CD4-positive, alpha-beta T cell treated with Interleukin-17A for 4 hours (primary cell): ENCODE data around the gene DUOXA1.
"Not testable (repeated sequence)": the region's sequence is repeated elsewhere in the genome, so short reads cannot be mapped to it uniquely, and the experiment has no call there.

ENCODE experiments used
- DNase-seq: peaks from one replicate; pipeline ENCODE4 v3.0.0-alpha.2; 2020; ENCODE audit warnings: mixed read lengths

Gene DUOXA1

DNA sequence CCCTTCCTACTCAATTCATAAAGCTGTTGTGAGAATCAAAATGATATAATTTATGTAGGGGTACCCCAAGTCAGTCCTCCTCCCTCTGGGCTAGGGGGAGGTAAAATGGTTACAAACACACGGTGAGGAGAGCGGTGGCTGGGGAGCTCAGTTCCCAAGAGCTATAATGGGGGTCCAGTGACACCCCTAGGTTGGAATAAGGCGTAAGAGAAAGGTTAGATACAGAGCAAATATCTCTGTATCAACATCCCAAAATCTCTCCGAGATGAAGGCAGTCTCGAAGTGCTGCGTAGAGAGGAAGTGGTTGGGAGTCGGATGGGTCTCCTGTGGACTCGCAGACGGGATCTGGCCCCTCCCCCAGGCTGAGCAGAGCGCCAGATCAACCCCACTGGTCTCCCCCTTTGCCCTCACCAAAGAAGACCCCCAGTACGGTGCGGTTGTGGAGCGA, 17.5 kb downstream of the DUOXA1 start:
- no peak for DNase-seq

DNA sequence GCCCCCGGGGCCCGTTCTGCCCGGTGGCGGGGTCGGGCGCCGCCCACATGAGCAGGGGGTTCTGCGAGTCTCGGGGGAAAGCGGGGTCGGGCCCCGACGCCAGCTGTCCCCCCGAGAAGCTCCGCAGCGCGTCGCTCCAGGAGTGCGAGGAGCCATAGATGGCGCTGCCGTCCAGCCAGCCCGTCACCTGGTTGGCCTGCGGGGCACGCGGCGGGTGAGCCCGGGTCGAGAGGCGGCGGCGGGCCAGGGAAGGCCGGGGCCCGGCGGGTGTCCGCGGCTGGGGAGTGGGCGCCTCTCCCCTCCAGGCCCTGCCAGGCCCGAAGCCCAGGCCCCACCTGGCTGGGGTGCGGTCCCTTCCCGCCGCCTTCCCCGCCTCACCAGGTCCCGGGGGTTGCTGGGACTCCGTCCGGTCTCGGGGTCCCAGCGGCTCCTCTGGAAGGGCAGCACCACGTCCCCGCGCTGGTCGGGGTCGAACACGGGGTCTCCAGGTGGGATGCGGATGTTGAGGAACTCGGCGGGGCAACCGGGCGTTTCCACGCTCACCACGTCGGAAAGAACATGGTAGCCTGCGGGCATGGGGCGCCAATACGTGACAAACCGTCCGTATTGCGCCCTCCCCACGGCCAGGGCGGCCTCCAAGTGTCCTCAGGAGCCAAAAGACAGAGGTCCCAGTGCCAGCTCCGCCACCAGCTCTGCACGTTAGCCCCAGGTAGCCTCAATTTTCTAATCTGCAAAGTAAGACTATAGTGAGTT, 18.1 kb downstream of the DUOXA1 start:
- DNase-seq, result no peak

DNA sequence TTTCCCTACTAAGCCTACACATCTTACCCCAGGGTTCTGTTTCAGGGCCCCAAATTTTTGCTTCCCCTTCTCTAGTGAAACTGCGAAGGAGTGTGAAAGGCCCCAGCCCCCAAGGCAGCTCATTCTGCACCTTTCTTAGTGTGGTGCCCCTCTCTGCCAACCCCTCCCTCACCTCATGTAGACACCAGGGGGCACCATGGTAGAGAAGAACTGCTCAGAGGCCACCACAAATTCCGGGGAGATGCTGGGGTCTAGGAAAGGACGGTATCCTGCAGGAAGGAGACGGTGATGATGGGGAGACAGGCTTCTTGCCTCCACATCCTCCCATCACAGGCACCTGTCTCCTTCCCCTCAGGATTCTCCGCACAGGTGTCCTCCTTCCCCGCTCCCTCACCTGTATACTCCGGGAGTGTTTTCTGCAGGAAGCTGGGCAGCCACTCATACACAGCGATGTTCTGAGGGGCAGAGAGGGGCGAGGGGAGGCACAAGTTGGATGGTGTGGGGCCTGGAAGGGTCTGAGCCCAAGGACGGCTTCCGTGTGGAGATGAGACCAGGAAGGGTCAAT, 19.3 kb downstream of the DUOXA1 start:
- DNase-seq, result no peak

DNA sequence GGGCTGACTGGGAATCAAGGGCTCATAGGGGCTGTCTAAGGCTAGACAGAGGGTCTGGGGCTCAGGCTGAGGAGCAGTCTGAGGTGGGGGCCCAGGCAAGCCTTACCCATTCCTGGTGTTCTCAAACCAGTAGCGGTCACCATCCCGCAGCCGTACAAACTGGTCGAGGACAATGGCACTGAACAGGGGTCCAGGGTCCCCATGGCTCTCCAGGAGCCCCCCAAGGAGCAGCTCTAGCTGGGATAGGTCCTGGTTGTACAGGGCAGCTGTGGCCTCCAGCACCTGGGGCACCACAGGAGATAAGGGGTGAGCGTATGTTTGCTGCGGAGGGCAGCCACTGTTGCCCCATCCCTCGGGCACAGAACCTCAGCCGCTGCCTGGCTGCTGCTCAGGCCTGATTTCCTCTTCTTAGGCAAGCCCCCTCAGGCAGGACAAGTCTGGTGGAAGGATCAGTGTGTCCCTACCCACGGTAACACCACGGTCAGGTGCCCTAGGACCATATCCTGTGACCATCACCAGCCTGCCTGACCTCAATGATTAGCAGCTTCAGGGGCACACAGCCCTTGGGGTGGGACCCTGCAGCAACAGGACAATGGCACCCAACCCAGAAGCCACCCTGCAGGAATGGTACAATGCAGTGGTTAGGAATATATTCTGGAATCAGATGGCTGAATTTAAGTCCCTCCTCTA, 21.6 kb downstream of the DUOXA1 start:
- no peak for DNase-seq

DNA sequence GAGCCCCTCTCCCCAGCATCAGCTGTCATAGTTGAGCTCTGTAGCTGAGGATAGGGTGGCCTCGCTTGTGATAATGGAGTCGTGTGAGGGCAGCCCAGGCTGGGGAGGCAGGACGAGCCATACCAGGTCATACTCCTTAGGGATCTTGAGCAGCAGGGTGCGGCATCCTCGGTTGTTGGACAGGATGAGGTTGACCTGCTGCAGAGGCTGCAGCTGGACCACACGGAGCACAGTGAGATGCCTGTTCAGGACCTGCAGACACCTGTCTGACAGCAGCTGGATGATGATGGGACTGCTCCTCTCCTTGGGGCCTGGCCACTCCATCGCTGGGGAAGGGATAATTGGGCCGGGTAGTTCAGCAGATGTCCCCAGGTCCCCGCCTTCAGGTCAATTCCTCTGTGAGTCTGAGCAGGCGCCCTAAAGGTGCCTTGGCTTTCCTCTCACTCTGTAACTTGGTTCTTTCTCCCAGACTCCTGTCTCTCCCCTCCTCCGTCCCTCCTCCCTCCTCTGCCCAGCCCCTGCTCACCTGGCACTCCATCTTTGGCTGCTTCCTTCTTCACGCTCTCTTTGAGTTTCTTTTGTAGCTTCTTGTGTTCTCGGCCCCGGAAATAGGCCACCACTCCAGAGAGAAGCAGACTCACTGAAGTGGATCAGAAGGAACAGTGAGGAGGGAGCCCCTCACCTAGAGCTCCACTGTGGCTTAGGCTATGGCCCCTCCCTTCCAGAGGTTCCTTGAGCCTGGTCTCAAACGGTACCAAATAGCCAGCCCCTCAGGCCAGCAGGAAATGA, 23.5 kb downstream of the DUOXA1 start:
- no peak for DNase-seq

DNA sequence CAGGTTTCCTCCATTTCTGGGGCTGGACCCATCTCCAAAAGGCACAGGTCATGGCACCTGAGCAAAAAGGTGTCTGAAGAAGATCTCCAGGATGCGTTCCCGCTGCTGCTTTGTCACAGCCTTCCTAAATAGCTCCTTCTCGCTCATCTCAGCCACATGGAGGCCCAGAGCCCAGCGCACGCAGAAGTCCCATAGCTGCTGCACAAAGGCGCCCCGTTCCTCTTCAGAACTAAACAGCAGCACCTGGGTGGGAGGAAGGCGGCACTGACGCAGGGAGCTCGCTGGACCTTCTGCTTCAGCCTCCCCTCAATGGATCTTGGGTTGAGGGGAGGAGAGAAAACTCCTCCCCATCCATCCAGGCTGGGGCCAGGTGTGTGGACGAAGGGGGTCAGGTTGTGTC, 24.1 kb downstream of the DUOXA1 start:
- DNase-seq, result no peak

DNA sequence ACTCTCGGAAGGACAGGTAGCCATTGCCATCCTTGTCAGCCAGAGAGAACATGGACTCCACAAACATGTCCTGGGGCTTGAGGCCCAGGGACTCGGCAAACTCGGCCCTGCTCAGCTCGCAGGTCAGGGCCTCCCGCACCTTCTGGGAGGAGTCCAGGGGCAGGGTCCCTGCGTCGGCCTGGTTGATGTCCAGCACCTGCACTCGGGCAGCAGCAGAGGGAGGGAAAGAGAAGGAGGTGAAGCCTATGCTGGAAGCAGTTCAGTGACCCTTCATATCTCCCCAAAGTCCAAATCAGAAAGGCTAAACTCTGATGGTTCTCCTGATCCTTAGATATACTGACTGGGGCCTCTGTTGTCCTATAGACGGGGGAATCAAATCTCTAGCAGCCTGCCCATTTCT, 25.5 kb downstream of the DUOXA1 start:
- not testable (repeated sequence) for DNase-seq

DNA sequence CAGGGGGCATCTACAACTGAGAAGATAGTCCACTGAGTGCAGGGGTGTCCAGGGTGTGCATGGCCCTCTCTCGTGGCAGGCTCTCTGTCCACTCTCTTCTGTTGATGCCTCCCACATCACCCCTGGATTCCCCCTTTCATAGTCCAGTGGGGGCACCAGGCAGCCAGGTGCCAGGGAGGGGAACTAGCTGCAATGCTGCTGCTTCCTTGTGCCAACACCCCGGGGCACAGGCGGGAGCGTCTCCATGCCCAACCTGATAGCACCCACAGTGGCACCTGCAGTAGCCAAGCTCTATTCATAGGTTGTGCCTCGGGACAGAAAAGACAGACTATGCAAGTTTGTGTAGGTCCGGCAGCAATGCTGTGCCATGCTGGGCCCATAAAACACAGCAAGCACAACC, 27.5 kb downstream of the DUOXA1 start:
- no peak for DNase-seq

DNA sequence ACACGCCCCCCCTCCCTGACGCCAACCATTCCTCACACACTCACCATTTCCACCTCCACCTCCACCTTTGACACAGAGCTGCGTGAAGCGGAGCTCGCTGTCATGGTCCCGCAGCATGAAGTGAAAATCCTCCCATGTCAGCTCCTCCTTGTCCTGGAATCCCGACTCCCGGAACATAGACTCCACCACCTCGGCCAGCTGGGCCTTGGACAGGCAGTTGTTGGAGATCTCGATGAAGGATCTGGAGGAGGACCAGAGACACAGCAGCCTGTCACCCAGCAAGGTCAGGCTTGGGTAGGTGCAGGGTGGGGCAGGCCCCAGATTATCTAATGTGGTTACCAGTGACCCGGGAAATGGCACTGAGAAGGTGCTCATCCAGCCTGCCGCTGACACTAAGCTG, 27.9 kb downstream of the DUOXA1 start:
- no peak for DNase-seq

DNA sequence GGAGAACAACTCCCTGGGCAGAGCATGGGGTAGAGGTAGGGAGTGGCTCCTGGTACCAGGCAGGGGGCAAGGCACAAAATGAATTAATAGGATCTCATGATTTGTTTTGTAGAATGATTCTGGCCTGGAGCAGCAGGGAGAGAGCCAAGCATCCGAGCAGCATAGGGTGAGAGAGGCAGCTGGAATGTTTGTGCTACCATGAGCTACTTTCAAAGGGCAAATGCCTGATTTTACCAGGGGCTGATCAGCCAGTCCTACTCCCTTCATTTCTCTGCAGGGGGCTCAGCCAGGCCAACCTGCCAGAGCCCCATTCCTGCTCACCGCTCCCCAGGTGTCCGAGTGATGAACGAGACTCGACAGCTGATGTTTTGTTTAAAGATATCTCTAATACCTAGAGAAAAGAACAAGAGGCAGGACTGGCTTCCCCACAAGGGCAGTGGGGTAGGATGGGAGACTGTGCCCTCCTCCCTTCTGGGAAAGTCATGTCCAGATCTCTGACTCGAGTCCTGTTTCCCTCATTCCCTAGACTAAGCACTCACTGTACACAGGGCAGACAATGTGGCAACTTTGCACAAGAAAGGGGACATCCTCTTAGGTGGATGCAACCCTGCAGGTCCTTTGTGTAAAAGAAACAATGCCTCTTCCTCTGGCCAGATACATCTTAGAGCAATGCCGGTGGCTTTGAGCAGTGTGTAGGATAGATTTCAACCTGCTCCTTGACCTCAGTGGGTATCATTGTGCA, 28.6 kb downstream of the DUOXA1 start:
- no peak for DNase-seq

DNA sequence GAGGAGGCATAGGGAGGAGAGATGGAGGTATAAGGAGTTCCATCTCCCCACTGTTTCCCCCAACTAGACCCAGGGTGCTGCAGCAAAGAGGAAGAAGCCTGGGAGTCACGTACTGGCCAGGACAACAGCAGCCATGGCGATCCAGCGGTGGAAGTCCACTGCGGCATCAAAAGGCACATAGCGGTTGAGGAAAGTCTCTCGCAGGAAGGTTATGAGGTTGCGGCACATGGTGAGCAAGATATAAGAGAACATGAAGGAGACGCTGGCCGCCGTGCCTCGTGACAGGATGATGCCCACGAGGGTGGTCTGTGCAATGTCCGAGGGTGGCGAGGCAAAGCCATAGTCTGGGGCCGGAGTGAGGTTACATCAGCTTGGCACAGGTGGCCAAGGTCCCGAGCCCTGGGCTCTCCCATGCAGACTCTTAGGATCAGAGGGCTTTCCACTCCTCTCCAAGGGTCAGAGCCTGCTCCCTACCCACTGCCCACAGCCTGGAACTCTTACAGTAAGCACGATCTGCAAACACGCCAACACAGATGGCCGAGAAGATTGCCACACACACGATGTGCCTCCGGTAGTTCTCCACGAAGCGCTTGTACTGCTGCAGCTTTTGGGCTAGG, 30.0 kb downstream of the DUOXA1 start:
- no peak for DNase-seq

DNA sequence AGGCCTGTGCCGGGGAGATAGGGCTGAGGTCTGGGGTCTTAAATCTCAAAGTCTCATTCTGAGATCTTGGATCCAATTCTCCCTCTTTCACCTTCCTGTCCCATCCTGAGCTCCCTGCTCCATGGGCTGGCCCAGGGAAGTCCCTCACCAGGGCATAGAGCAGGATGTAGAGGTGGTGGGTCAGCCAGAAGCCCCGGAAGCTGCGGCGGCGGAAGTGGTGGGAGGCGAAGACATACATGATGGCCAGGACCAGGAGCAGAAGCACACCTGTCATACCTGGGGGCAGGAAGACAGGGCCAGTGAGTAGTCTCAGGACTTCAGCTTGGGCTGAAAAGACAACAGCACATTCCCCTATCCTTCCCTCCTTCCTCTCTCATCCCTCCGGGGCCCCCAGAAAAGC, 32.2 kb downstream of the DUOXA1 start:
- no peak for DNase-seq

DNA sequence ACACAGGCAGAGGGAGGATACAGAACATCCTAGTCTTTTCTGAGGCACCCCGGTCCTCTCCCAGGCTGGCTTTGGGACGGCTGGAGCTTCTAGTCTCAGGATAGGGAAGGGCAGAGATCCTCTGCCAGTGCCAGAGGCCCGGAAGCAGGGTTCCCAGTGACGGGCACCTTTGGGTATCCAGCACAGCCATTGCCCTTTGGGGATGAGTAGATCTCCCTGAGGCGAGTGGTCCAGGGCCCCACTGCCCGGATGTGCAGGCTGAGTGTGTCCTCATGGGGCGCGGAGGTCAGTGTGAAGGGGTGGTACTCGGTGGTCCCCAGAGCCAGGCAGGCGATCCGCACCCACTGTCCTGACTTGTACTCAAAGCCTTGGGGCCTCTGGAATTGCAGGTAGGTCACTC, 34.0 kb downstream of the DUOXA1 start:
- DNase-seq, result no peak

DNA sequence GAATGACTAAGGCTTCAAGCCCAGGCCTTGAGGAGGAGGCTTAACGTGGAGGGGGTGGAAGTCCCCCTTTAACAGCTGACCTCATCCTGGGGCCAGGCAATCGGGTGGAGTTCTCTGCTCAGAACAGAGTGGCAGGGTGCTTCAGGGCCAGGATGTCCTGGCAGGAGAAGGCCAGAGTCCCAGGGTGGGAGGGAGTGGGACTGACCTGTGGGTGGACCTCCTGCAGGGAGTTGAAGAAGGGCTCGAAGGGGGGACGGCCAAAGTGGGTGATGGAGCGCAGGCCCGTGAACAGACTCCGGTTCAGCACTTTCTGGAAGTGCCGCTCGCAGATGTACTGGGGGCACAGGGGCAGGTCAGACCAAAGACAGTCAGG, 35.3 kb downstream of the DUOXA1 start:
- DNase-seq, result no peak

DNA sequence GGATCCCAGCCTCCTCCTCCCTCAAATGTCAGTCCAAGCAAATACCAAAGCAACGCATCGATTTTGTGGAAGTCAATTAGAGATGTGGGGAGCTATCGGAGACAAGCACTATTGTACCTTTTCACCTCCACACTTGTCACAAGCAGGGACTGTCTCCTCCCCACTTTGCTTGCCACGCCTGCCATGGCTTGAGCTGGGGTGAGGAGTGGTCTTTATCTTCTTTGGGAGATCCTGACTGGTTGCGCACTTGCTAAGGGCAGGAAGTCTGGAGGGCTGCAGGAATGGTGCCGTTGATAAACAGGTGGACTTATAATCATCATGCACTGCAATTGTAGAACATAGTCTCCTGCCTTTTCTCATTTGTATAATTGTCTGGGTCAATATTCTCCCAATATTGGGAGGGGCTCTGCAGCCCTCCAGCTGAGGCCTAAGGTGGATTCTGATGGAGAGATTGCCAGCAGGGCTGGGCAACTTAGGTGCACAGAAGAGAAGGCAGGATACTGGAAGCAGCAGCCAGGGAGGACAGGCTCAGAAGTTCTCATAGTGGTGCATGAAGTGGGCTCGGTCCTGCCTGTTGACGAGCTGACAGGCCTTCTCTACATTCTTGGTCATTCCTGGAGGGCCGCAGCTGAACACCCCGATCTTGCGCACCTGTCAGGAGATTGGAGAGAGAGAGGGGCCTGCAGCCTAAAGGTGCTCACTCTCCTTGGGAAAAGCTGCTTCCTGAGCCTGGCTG, 35.9 kb downstream of the DUOXA1 start:
- no peak for DNase-seq

DNA sequence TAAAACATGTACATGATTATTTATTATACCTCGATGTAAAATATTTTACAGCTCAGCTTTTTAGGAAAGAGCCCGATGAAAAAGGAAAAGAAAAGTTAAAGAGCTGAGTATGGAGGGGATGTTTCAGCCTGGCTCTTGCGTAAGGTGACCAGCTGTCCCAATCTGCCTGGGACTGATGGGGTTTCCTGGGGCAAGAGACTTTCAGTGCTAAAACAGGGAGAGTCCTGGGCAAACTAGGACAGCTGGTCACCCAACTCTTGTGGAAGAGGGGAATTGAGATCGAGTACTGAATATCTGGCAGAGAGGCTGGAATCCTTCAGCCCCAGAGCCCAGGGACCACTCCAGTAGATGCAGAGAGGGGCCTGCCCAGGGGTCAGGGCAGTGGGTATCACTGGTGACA, 36.7 kb downstream of the DUOXA1 start:
- no peak for DNase-seq

DNA sequence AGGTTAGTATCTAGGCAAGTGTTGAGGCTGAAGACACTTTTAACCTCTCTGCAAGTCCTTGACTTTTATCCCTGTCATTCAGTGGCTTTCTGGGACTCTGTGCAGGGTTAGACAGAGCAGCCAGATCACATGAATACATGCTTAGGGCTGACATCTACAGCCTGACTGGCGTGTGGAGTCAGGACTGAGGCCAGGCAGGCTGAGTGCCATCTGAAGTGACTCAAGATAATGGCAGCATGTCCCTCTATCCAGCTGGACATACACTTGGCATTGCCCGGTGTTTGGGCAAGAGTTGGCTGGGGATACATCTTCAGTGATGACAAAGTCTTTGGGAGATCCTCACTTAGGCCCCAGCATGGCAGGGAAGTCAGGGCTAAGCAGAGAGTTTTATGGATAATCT, 38.1 kb downstream of the DUOXA1 start:
- no peak for DNase-seq

DNA sequence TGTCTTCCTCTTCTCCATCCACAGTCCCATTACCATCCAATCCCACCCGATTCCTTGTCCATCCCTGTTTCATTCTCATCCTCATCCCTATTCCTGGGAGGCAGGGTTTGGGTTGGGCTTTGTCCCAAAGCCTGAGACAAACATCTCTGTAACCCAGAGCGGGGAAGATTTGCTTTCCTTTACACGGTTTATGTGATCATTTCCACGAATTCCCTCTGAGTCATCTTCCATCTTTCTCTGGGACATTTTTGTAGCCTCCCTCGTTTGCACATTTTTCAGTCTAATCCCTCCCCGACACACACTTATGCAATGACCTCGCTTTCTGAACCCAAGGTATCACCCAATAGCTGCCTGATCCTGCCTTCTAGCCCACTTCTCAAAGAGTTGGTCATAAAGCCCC, 38.5 kb downstream of the DUOXA1 start:
- DNase-seq, result no peak

DNA sequence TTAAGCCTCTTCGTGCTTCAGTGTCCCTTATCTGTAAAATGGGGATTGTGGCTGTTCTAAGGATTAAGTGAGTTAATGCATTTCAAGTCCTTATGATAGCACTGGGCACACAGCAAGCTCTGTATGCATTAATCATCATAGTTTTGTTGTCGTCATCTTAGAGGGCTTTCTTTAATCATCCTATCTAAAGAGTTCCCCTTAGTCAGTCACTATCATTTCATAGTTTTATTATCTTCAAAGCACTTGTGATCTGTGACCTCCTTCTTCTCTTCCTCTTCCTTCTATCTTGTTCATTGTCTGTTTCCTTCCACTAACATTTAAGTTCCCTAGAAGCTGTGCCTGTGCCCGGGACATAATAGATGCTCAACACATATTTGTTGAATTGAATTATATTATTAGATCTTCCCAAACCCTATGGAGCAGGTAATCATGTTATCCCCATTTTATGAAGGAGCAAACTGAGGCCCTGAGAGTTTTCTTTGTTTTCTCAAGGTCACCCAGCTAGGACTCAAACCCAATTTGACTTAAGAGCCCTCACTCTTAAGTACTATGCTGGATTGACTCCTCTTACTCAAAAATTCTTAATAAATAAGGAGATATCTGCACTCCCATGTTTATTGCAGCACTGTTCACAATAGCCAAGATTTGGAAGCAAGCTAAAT, 39.8 kb downstream of the DUOXA1 start:
- no peak for DNase-seq

DNA sequence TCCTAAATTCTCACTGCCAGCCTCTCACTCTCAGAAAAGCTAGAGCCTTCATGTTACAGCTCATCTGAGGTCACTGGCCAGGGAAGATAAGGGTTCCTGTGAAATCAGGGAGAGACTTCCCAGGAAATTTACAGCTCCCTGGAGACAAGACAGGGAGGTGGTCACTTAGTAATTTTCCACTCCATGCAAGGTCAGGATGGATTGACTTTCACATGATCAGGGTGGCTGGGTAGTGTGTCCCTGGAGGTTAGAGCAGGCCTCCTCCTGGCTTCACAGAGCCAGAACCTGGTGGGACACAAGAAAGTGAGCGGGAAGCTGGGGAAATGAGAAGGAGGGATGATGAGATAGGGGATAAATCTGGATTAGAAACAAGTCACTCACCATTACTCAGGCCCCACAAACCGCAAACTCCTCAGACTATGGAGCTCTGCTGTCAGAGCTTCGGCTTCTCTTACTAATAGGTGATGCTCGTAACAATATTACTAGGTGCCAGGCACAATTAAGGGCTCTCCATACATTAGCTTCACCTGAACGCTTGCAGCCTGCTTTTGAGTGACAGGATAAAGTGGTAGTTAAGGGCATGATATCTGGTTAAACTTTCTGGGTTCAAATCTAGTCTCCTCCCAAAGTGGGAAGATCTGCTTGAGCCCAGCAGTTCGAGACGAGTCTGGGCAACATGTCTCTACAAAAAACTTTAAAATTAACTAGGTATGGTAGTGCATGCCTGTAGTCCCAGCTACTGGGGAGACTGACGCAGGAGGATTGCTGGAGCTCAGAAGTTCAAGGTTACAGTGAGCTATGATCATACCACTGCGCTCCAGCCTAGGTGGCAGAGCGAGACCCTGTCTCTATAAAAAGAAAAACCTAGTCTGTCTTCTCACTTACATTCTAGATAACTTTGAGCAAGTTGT, 40.6 kb downstream of the DUOXA1 start:
- no peak for DNase-seq
